ENCODE measurements around the gene TRPT1.

Gene TRPT1

GRCh38 chr11:64225608-64226506, at the start of gene TRPT1, which contains the start of gene NUDT22:
Gene TRPT1 (minus strand): TSS chr11:64226186. CDS start chr11:64225860, 326 bp downstream.
Gene NUDT22 (plus strand): TSS chr11:64226274. CDS start chr11:64226653, 379 bp downstream.
- DNase-seq = peak in 13 of 14 donors; percentile 71 to 91 (median 82)

DNA sequence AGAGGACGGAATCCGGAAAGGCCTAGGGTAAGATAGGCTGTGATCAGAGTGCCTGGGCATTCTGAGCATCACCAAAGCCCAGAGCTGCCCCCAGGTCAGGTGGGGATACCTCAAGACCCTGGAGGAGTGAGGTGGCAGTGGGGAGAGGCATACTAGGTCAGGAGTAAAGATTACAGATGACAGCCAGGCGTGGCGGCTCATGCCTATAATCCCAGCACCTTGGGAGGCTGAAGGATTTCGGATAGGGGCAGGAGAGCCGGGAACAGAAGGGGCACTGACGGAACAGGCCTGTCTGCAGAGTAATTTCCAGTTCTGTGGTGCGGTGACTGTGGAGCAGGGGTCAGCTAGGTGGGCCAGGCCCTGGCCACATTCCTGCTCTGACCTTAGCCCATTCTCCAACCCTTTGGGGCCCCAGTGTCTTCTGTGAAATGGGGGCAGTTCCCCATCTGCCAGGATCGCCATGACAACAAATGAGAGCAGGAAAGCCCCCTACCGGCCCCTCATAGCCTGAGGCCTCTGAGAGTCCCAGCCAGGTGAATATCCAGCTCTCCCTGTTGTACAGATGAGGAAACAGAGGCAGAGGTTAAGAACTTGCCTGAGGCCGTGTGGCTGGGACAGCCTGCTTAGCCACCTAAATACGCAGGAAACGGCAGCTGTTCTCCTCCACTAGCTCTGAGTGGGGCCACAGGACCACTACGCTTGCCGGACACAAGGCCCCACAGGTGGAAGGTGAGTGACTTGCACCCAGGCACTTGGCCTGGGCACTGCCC, 49.2 kb upstream of the TRPT1 start:
- DNase-seq = no peak

- peak; percentile 68 to 100 (median 98) for DNase-seq
Measured at GRCh38 chr11:64269540-64270220, 43.7 kb upstream of the TRPT1 start.

DNA sequence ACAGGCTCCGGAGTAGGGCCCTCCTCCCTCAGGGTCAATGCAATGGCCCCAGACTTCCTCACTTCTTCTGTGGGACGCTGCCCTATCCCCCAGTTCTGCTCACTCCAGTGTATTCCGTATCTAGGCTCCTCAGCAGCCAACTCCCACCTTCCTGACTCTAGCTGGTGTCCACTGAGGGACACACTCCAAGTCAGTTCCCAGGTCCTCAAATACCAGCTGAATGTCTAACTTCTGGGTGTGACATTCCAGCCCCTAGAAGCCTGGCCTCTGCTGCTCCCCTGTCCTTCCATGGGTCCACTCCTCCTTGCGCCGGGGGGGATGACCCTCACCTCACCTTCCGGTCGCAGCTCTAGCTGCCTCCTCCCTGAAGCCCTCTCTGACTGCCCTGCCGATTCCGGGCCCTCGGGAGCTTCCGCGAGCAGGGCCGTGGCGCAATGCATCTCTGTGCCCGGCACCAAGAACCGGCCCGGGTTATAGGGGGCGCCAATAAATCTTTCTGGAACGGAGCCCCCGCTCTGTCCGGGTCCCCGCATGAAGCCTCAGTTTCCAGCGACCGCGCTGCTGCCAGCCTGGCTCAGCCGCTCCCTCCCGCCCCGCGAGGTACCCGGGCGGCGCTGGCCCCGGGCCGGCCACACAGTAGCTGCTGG, 43.0 kb upstream of the TRPT1 start:
- DNase-seq = peak in 6 of 14 donors; percentile 61 to 78 (median 64)

GRCh38 chr11:64268025-64268892, 42.3 kb upstream of the TRPT1 start:
- DNase-seq = peak in 5 of 14 donors; percentile 17 to 76 (median 37)

DNA sequence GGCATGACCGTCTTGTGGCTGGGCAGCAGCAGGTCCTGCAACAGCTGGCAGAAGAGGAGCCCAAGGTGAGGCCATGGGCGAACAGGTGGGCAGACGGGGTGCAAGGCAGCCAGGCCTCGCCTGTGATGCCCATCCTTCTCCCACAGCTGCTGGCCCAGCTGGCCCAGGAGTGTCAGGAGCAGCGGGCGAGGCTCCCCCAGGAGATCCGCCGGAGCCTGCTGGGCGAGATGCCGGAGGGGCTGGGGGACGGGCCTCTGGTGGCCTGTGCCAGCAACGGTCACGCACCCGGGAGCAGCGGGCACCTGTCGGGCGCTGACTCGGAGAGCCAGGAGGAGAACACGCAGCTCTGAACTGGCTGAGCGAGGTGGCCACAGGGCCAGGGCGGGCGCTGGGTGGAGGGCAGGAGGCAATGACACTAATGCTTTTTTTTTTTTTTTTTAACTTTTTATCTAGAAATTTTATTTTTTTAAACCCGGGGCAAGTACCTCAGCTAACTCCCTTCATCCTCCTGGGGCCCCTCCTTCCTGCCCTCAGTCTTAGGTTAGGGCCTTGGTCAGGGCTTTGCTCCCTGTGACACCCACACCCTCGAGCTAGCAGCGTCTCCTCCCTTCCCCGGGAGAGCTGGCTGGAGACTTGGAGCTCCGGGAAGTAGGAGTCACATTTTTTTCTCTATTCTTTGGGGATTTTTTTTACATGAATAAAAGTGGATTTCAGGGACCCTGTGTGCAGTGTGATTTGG, 41.4 kb upstream of the TRPT1 start:
- DNase-seq = no peak

- DNase-seq = no peak
Measured at GRCh38 chr11:64266339-64266738, 40.4 kb upstream of the TRPT1 start.

- DNase-seq = no peak
Measured at GRCh38 chr11:64265176-64266160, 39.5 kb upstream of the TRPT1 start.

GRCh38 chr11:64264371-64264852, 38.4 kb upstream of the TRPT1 start:
- no peak for DNase-seq

- DNase-seq = no peak
Measured at GRCh38 chr11:64263947-64264317, 37.9 kb upstream of the TRPT1 start.

- DNase-seq = no peak
Measured at GRCh38 chr11:64263021-64263946, 37.3 kb upstream of the TRPT1 start.

- no peak for DNase-seq
Measured at GRCh38 chr11:64262271-64263002, 36.5 kb upstream of the TRPT1 start.

- no peak for DNase-seq
Measured at GRCh38 chr11:64261556-64262080, 35.6 kb upstream of the TRPT1 start.

GRCh38 chr11:64260147-64260708, 34.2 kb upstream of the TRPT1 start:
- no peak for DNase-seq

DNA sequence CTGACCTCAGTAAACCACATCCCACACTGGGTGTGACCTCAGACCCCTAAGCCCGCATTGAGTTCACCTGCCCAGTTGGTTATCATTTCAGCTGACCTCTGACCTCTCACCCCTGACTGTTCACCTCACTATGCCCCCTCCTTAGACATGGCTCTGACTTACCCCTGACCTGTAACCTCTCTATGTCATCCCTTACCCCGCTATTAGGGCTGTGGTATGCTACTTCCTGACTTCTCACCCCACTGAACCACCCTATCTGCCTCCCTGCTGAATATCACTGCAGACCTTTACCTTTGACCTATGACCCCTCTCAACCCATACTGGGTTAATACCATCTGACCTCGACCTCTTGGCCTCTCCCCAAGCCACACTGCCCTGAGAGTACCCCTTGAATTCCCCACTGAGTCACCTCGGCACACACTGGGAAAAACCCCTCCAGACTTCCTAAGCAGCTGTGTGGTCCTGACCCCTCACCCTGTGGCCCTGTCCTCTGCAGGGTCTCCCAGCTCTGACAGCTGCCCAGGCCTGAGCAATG, 33.6 kb upstream of the TRPT1 start:
- no peak for DNase-seq

DNA sequence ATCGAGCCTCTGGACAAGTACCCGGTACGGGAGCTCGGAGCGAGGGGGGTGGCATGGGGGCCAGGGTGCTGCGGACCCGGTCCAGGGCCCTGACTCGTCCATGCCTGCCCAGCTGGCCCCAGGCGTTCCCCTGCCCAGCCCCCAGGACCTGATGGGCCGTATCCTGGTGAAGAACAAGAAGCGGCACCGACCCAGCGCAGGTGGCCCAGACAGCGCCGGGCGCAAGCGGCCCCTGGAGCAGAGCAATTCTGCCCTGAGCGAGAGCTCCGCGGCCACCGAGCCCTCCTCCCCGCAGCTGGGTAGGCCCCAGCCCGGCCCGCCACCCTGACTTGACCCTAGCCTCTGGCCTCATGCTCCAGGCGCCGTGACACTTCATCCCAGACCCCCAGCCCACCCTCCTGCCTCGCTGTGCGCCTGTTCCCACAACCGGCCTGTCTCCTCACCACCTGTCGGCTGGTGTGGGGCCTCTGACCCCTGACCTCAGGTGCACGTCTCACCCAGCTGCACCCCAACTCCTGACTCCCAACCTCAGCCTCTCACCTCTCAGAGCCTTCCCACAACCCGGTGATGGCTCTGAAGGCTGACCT, 33.1 kb upstream of the TRPT1 start:
- DNase-seq = no peak

All from C1 segment of cervical spinal cord (tissue), 14 donors.